NB4 (cell line): ENCODE data around the gene COL1A2.

Experiments used
- CTCF ChIP-seq: IDR thresholded peaks from one replicate; pipeline ENCODE4 v1.5.1; 2012; ENCODE audit warnings: low read depth, low read length
- MAX ChIP-seq: IDR thresholded peaks from 2 replicates; pipeline ENCODE4 v1.6.1; 2011; ENCODE audit warnings: low read depth, low read length
- POLR2A ChIP-seq: IDR thresholded peaks from 2 replicates; pipeline ENCODE4 v1.6.1; 2011; ENCODE audit warnings: mild to moderate bottlenecking; ENCODE audit not compliant: insufficient read length; ENCODE audit errors: extremely low read depth

GRCh38 chr7:94380264-94380663 is 14.4 kb upstream of the COL1A2 start:
- no peak for TF ChIP-seq CTCF
- TF ChIP-seq POLR2A: no peak
- no peak for TF ChIP-seq MAX
